ENCODE results near the gene MBP. TPM values are rescaled to one million over a fixed set of nuclear protein-coding genes. Genes with fewer than 3 reads are reported as not detected.

The MBP gene
- total and polyA plus RNA-seq, 2 of the 13 experiments (the other 11 are each of a cell fraction or from before 2014, with no cell fraction given), result 5.0 to 8.5 TPM

DNA sequence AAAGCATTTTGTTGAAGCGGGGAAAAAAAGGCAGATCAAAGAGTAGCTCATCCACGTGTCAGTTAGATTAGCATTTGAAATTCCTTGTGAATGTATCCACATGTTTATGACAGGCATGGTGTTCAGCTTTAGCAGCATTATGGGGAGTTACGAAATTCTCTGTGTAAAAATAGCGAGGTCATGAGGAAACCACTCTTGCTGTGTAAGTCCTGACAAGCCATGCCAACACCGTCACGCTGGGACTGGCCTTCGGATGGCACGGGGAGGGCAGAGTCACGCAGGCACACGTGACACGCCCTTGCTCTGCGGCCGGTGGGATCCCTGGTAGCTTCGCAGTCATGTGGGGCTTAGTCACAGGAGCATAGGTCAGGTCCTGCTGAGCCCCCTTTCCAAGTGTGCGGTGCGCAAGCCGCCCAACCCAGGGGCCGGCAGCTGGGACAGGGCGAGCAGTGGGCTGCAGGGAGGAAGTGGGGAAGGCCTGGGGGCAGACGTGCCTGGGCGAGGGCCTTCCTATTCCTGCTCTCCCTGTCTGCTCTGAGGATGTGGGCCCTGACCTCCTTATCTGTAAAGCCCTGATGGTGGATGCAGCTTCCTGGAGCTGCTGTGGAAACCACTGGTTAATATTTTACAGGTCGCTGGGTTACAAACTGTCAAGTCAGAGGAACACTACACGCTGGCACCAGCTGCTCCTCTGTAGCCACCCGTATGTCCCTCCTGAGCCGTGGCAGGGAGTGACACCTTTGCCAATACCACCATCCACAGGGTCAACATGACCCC, 18.0 kb downstream of the MBP start (continued):
- no peak for TF ChIP-seq CCAR2 (optimal IDR thresholded peaks at IDR 0.05; ENCODE audit: low read depth, low read length)
- TF ChIP-seq NFATC3 (CRISPR knock-in tag; IDR thresholded peaks at IDR 0.05), result no peak
- TF ChIP-seq MAF1 (CRISPR knock-in tag; IDR thresholded peaks at IDR 0.05; ENCODE audit: borderline replicate concordance), result no peak
- TF ChIP-seq PRMT3 (CRISPR knock-in tag; IDR thresholded peaks at IDR 0.05; ENCODE audit: borderline replicate concordance, low read depth), result no peak
- TF ChIP-seq PAXIP1 (CRISPR knock-in tag; conservative IDR thresholded peaks at IDR 0.05), result peak; percentile 82
- TF ChIP-seq, protein P1, sequence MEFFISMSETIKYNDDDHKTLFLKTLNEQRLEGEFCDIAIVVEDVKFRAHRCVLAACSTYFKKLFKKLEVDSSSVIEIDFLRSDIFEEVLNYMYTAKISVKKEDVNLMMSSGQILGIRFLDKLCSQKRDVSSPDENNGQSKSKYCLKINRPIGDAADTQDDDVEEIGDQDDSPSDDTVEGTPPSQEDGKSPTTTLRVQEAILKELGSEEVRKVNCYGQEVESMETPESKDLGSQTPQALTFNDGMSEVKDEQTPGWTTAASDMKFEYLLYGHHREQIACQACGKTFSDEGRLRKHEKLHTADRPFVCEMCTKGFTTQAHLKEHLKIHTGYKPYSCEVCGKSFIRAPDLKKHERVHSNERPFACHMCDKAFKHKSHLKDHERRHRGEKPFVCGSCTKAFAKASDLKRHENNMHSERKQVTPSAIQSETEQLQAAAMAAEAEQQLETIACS (CRISPR knock-in tag; IDR thresholded peaks at IDR 0.05), result no peak
- no peak for TF ChIP-seq MIER3 (CRISPR knock-in tag; IDR thresholded peaks at IDR 0.05; ENCODE audit: borderline replicate concordance)
- TF ChIP-seq SOX13 (IDR thresholded peaks at IDR 0.05), result no peak
- TF ChIP-seq SOX13 (CRISPR knock-in tag; conservative IDR thresholded peaks at IDR 0.05 in 1 of 2, IDR thresholded peaks at IDR 0.05 in 1 of 2), result peak in 1 of 2 experiments; percentile 62; a peak in 1 of 4 replicates
- TF ChIP-seq PLRG1 (conservative IDR thresholded peaks at IDR 0.05), result no peak
- peak in 1 of 2 experiments; percentile 60; a peak in 1 of 4 replicates for TF ChIP-seq KLF16 (CRISPR knock-in tag; IDR thresholded peaks at IDR 0.05)
- TF ChIP-seq HOXA3 (CRISPR knock-in tag; IDR thresholded peaks at IDR 0.05), result peak; percentile 79
- no peak for TF ChIP-seq KLF11 (CRISPR knock-in tag; IDR thresholded peaks at IDR 0.05)
- TF ChIP-seq ZSCAN22 (CRISPR knock-in tag; IDR thresholded peaks at IDR 0.05), result no peak
- TF ChIP-seq ZNF639 (CRISPR knock-in tag; conservative IDR thresholded peaks at IDR 0.05), result no peak
- peak; percentile 90 for TF ChIP-seq FOSL2 (CRISPR knock-in tag; IDR thresholded peaks at IDR 0.05)
- 0 out of 2 replicates have a peak, but pooled peaks have one; percentile 33 for TF ChIP-seq ZNF747 (CRISPR knock-in tag; IDR thresholded peaks at IDR 0.05; ENCODE audit: borderline replicate concordance)
- TF ChIP-seq, protein P2, sequence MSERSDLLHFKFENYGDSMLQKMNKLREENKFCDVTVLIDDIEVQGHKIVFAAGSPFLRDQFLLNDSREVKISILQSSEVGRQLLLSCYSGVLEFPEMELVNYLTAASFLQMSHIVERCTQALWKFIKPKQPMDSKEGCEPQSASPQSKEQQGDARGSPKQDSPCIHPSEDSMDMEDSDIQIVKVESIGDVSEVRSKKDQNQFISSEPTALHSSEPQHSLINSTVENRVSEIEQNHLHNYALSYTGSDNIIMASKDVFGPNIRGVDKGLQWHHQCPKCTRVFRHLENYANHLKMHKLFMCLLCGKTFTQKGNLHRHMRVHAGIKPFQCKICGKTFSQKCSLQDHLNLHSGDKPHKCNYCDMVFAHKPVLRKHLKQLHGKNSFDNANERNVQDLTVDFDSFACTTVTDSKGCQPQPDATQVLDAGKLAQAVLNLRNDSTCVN (CRISPR knock-in tag; IDR thresholded peaks at IDR 0.05; ENCODE audit: borderline replicate concordance), result no peak
- no peak for TF ChIP-seq CC2D1A (CRISPR knock-in tag; IDR thresholded peaks at IDR 0.05)
- TF ChIP-seq HNRNPUL1 (IDR thresholded peaks at IDR 0.05; ENCODE audit: low read depth, low read length), result no peak

Measured in HepG2 (cell line).